ENCODE data around the gene EMC10.

DNA sequence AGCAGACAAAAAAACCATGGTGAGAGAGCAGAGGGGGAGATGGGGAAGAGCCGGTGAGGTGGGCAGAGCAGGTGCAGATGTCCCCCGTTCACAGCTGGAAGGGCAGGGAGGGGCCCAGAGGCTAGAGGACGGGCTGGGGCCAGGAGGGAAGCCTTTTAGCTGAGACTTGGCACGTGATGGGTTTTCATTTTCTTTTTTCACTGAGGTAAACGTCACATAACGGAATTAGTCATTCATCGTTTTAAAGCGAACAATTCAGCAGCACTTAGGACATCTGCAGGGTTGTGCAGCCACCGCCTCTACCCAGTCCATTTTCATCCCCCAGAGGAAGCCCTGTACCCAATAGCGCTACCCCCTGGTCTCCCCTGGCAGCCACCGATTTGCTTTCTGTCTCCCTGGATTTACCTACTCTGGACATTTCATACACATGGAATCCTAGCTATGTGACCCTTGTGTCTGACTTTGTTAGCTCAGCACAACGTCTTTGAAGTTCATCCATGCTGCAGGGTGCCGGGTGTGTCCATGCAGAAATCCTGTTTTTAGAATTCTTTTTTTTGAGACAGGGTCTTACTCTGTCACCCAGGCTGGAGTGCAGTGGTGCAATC, 16.0 kb upstream of the EMC10 start:
- TF ChIP-seq POLR2AphosphoS5 (IDR thresholded peaks at IDR 0.05) (no peak), POLR2A (IDR thresholded peaks at IDR 0.05) (no peak)
- TF ChIP-seq, protein P1, sequence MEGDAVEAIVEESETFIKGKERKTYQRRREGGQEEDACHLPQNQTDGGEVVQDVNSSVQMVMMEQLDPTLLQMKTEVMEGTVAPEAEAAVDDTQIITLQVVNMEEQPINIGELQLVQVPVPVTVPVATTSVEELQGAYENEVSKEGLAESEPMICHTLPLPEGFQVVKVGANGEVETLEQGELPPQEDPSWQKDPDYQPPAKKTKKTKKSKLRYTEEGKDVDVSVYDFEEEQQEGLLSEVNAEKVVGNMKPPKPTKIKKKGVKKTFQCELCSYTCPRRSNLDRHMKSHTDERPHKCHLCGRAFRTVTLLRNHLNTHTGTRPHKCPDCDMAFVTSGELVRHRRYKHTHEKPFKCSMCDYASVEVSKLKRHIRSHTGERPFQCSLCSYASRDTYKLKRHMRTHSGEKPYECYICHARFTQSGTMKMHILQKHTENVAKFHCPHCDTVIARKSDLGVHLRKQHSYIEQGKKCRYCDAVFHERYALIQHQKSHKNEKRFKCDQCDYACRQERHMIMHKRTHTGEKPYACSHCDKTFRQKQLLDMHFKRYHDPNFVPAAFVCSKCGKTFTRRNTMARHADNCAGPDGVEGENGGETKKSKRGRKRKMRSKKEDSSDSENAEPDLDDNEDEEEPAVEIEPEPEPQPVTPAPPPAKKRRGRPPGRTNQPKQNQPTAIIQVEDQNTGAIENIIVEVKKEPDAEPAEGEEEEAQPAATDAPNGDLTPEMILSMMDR (IDR thresholded peaks at IDR 0.05): no peak

Data from stomach (tissue), 4 donors.